Stimulated activated CD4-positive, alpha-beta T cell treated with anti-CD3 and anti-CD28 coated beads, Interleukin-12 subunit alpha, Interleukin-12 subunit beta, amount 100 ng/mL, for 48 hours (primary cell): ENCODE measurements around the gene SIX5.
"Not testable (repeated sequence)": the region's sequence is repeated elsewhere in the genome, so short reads cannot be mapped to it uniquely, and the experiment has no call there.

Source experiments
- DNase-seq, 3 donors: peaks; one replicate each; pipeline ENCODE4 v3.0.0-alpha.2; 2020; ENCODE audit warnings: low read depth in 2 of 3, low spot score in 1 of 3

SIX5 gene

GRCh38 chr19:45761714-45762113 lies 7.3 kb downstream of the SIX5 start:
- DNase-seq: no peak

DNA sequence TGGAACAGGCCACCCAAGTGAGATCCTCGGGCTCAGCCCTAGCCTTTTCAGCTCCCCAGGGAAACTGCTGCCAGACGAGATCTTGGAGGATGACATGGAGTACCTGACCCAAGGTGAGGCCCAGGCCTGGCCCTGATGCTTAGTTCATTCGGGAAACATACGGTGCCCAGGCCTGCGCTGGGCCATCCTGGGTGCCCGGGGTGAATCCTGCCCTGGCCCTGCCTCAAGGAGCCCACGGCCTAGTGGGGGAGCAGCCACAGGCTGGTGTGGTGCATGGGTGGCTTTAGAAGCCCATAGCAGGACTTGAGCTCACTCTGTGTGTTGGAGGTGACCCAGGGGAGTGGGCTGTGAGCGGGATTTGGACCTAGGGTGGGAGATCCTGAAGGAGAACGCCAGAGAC lies 10.1 kb downstream of the SIX5 start:
- no peak for DNase-seq

DNA sequence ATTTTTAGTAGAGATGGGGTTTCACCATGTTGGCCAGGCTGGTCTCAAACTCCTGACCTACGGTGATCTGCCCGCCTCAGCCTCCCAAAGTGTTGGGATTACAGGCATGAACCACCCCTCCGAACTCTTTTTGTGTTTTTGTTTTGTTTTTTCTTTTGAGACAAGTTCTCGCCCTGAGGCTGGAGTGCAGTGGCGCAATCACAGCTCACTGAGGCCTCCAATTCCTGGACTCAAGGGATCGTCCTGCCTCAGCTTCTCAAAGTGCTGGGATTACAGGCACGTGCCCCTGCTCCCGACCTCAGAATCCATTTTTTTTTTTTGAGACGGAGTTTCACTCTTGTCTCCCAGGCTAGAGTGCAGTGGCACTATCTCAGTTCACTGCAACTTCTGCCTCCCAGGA lies 11.4 kb downstream of the SIX5 start:
- DNase-seq: no peak

DNA sequence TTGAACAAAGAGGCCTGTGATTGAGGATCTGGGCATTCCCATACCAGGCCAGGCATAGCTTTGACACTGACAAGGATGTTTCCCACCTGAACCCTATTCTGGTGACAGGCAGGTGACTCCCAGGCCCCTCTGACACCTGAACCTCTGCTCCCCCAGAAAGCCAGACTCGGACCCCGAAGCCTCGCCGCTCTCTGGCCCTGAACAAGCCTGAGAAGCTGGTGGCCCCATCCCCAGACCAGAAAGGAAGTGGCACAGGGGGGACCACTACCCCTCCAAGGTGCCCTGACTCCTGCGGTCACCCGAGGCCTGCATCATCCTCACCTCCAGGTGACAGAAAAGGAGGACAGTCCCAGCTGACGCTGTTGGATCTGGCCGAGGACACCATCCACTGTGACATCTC lies 14.7 kb downstream of the SIX5 start:
- DNase-seq: no peak

- no peak for DNase-seq
Observed at GRCh38 chr19:45753548-45753947, 15.5 kb downstream of the SIX5 start.

- no peak for DNase-seq
Observed at GRCh38 chr19:45752639-45753038, 16.4 kb downstream of the SIX5 start.

GRCh38 chr19:45751483-45751882 lies 17.6 kb downstream of the SIX5 start:
- not testable (repeated sequence) for DNase-seq

DNA sequence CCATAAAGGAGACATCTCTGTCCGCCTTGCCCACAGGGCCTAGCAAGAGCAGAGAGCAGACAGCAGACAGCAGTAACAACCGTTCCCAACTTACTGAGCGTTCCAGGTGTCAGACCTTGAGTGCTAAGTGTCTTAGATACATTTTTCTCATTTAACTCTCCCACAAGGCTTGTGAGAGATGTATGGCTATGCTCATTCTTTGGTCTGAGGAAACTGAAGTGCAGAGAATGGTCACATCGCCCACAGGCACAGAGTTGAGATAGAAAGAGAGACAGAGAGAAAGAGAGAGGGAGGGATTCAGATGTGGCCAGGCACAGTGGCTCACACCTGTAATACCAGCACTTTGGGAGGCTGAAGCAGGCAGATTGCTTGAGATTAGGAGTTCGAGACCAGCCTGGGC lies 21.5 kb downstream of the SIX5 start:
- DNase-seq: no peak

GRCh38 chr19:45746866-45747265 lies 22.2 kb downstream of the SIX5 start:
- no peak for DNase-seq

GRCh38 chr19:45745606-45746005 lies 23.4 kb downstream of the SIX5 start:
- DNase-seq: no peak

- no peak for DNase-seq
Observed at GRCh38 chr19:45742969-45743368, 26.1 kb downstream of the SIX5 start.

DNA sequence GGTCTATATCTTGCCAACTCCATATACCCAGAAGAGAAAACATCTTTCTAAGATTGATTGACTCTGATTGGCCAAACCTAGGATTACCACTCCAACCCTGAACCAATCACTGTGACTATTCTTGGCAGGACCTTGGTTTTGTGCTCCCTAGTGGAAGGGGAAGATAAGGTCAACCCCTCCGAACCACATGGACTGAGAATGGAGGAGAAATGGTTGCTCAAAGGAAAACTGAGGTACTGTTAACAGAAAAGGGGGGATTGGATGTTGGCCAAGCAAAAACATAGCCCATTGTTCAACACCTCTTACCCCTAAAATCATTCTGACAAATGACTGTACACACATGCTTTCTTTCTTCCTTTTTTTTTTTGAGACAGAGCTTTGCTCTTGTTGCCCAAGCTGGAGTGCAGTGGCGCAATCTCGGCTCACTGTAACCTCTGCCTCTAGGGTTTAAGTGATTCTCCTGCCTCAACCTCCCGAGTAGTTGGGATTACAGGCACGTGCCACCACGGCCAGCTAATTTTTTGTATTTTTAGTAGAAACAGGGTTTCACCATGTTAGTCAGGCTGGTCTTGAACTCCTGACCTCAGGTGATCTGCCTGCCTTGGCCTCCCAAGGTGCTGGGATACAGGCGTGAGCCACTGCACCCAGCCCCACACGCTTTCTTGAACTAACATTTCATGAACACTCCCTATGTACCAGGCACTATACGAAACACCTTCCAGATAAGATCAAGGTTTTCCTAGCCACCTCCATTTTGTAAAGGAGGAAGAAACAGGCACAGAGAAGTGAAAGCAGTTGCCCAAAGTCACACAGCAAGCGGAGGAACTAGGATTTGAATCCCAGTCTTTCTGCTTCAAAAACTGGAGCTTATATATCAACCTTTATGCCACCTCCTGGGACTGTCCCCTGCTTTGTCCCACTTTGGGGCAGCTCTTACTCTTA lies 29.3 kb downstream of the SIX5 start:
- DNase-seq: no peak

GRCh38 chr19:45733160-45733810 lies 35.8 kb downstream of the SIX5 start, which contains the start of gene MEIOSIN:
Gene MEIOSIN (plus strand): TSS chr19:45733439. CDS start chr19:45735377, 1,938 bp downstream.
- no peak for DNase-seq

DNA sequence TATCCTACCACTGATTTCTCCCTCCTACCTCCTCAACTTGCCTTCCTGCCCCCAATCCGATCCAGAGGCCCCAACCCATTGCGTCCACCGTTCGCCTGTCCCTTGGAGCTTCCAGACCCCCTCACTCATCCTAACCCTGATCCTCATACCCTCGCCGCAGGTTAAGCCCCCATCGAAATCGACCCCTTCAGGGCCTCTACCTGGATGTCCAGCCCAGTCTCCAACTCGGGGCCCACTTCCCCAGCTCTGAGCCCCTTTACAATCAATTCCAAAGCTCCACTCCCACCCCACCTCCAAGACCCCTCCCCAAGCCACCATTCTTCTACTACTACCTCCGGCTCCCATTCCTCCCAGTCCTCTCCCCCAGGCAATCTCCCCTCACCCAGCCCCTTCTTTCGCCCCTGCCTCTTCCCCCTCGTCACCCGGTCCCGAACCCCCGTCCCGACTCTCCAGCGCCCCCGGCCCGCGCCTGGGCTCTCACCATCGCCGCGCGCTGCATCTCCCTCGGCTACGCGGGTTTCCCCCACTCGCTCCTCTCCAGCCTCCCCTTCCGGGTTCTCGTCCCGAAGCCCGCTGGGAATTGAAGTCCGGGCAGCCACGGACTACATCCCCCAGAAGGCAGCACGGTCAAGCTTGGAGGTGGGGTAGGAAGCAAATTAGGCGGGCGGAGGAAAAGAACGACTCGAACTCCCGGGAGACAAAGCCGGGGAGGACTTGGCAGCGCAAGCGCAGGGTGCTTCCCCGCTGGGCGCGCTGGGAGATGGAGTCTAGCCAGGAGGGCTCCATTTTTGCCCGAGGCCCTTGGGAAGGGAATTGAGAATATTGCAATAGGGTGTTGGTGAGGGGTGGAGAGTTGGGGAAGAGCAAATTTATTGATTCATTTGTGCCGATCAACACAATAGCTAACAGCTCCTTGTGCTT lies 38.4 kb downstream of the SIX5 start, which contains the start of gene FBXO46:
Gene FBXO46 (minus strand): TSS at position 529 of the 921 bp plus-strand sequence. CDS start 17,401 bp downstream, outside the sequence.
- peak; percentile 90 to 95 (median 91) for DNase-seq

DNA sequence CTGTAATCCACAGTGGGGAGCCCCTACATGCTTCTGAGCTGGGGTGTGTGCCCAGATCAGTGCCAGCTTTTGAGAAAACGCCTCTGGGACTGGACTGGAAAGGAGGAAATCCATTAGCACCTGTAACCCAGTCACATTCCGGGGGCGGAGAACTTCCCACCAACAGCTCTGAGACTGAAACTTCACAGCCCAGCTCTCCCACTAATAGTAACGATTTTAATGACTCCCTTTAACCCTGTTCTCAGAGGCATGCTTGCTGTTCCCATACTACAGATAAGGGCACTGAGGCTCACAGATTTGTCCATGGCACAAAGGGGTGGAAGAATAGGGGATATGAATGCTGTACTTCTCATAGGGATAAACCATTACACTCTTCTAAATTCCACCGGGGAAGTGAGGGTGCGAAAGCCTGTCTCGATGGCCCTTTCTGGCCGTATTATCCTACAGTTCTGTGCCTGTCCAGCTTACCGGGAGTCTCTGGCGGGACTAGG lies 39.2 kb downstream of the SIX5 start:
- DNase-seq: peak in 2 of 3 donors; percentile 13 to 26

DNA sequence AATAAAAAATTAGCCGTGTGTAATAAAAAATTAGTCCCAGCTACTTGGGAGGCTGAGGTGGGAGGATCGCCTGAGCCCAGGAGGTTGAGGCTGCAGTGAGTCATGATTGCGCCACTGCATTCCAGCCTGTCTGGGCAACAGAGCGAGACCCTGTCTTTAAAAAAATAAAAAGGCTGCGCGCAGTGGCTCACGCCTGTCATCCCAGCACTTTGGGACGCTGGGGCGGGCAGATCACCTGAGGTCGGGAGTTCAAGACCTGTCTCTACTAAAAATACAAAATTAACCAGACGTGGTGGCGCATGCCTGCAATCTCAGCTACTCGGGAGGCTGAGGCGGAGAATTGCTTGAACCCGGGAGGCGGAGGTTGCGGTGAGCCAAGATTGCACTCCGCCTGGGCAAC lies 40.4 kb downstream of the SIX5 start:
- DNase-seq: not testable (repeated sequence)

- not testable (repeated sequence) for DNase-seq
Observed at GRCh38 chr19:45720065-45720464, 49.0 kb downstream of the SIX5 start.

GRCh38 chr19:45717983-45718650 lies 50.9 kb downstream of the SIX5 start:
- no peak for DNase-seq

DNA sequence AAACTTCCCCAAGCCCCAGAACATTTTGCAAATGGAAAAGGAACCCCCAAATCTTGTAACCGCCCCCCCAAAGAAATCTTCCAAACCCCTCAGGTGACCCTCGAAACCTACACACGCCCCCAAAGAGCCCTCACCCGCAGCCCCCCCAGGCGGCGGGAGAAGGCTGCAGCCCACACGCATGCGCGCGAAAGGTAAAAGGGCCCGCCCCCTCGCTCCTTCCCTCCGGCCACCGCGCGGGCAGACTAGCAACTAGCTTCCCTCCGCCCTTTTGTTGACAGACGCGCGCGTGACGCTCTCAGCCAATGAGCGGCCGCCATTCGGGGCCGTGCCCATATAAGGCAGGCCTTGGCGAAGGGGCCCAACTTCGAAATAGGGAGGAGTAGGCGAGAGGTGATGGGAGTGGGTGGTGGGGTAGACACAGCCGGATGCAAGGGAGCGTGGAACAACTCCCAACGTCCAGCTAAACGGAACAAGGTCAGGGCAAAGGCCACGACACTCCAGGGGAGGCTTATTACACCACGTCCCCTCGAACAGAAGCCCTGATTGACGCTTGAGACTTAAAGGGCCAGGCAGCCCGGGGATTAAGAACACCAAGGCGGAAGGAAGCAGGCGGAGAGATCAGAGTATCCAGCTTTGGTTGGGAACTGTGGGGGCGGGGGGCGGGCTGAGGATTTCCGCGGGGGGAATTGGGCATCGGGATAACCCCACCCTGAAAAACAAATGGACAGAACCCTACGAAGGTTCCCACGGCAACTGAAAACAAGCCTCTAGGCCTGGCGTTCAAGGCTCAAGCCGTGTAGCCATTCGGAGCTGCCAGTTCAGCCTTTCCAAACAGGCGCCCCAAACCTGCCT lies 51.7 kb downstream of the SIX5 start:
- DNase-seq: peak; percentile 90 to 97 (median 97)
